B cell (primary cell): ENCODE measurements around the gene TNNI3K.

Experiments used
- CTCF ChIP-seq: fragments of 200-600 bp; IDR thresholded peaks from one replicate; pipeline ENCODE4 v1.8.0; 2022; ENCODE audit warnings: antibody characterized with exemption, mild to moderate bottlenecking
- EZH2 ChIP-seq: IDR thresholded peaks from 2 replicates; pipeline ENCODE4 v1.6.1; 2012; ENCODE audit warnings: borderline replicate concordance, low read depth, mild to moderate bottlenecking, moderate library complexity, low read length; ENCODE audit not compliant: insufficient read depth, poor library complexity, severe bottlenecking

GRCh38 chr1:74412244-74412643 is 177.1 kb downstream of the TNNI3K start:
- TF ChIP-seq CTCF (no peak), EZH2 (no peak)
